HG03139 (cell line): ENCODE results near the gene PDE6B.
"Not testable (repeated sequence)": the region's sequence is repeated elsewhere in the genome, so short reads cannot be mapped to it uniquely, and the experiment has no call there.

ENCODE experiments used
- ATAC-seq: cut with Tn5 transposase; IDR thresholded peaks from one replicate; pipeline ENCODE4 v1.9.1; 2021; ENCODE audit not compliant: unreplicated experiment

Gene PDE6B

DNA sequence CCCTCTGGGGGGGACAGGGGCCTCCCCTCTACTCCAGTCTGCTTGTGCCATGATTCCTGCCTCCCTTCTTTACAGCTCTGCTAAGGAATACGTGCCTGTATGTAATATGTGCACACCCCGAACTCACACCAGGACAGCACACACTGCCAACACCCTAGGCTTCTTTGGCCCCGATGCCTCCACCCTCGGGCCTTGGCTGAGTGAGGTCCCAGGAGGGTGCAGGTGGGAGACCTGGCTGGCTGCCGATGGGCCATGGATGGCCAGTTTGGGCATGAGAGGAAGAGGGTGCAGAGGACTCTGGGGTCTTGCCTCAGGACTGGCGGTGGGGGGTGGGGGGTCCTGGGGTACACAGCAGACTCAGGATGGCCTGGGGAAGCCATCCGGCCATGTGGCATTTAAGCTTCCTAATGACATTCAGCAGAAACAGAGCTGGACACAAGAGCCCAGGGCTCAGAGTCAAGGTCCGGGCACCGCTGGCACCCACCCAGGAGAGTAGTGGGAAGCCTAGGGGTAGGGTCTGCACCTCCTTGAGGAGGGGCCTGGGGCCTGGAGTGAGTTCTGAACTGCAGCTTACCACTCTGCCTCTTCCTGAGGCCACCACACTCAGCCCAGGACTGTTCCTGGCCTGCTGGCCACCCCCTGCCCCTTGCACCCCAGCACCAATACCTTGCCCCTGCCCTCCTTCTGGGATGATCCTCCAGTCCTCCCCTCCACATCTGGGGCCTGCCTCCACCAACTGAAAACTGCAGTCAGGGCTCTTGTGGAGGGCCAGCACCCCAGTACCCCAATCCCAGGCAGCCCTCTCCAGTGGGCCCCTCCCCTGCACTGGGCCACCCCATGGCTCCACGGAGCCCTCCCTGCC, 78.2 kb downstream of the PDE6B start:
- no peak for ATAC-seq

DNA sequence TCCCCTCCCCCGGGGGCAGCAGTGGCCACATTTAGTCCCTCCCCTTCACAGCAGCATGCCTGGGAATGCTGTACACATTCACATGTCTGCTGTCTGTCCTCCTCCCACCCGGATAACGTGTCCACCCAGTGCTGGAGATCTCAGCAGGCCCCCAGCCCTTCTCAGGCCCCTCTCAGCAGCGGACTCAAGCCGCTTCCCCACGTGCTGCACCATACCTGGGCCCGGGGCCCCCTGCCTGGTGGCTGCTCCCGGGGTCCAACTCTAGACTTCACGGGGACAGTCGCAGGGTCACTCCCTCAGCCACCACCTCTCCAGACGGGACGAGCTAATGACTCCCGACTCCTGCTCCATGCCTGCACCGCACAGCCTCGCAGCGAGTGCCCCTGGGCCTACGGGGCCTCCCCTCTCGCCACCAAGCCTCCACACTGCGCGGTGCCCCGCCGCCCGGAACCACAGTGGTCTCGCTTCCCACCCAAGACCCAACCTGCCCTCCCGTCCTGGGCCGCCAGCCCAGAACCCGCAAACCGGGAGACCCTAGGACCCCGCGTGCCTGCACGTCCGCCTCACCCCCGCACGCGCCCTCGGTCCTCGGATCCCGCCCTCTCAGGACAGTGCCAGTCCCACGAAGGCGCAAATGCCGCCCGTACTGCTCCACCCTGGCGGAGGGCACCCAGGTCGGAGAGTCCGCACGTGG, 79.0 kb downstream of the PDE6B start:
- no peak for ATAC-seq

DNA sequence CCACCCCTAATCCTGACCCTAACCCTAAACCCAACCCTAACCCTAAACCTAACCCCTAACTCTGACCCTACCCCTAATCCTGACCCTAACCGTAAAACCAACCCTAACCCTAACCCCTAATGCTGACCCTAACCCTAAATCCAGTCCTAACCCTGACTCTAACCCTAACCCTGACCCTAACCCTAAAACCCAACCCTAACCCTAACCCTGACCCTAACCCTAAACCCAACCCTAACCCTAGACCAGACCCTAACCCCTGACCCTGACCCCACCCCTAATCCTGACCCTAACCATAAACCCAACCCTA, 79.6 kb downstream of the PDE6B start:
- ATAC-seq: no peak

DNA sequence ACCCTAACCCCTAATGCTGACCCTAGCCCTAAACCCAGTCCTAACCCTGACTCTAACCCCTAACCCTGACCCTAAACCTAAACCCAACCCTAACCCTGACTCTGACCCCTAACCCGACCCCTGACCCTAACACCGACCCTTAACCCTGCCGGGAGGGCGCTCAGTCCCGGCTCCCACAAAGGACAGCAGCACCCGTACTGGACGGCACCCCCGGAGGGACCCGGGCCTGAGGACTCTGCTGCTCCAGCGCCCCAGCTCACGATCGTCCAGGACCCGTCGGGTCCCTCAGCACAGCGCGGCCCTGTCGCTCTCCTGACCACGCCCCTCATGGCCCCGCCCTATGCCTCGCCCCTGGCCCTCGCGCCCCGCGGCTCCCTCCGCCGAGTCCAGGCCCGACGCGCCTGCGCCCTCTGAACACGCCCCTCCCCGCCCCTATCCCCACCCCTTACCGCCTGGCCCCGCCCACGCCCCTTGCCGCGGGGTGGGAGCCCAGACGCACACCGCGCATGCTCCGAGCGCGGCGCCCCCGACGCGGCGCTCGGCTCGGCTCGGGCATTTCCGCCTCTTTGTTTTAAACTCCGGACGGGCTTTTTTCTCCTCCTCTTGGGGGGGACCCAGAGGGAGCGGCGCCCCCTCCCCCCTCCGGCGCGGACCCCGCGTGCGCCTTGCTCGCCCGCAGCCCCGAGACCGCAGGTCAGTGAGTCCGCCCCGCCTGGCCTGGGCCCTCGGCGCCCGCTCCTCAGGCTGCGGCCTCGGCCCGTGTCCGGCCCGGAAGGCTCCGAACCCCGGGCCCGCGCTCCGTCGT, 80.1 kb downstream of the PDE6B start, which contains the start of gene PCGF3:
Gene PCGF3 (plus strand): TSS at position 555 of the 805 bp plus-strand sequence. CDS start 27,849 bp downstream, outside the sequence.
- peak; percentile 90 for ATAC-seq

DNA sequence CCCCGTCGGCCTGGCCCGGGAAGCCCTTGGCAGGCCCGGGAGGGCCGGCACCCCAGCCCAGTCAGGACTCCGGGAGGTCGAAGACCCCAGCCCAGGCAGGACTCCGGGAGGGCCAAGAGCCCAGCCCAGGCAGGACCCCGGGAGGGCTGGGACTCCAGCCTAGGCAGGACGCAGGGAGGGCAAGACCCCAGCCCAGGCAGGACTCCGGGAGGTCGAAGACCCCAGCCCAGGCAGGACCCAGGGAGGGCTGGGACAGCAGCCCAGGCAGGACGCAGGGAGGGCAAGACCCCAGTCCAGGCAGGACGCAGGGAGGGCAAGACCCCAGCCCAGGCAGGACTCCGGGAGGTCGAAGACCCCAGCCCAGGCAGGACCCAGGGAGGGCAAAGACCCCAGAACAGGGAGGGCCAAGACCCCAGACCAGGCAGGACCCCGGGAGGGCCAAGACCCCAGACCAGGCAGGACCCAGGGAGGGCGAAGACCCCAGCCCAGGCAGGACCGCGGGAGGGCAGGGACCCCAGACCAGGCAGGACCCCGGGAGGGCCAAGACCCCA, 80.8 kb downstream of the PDE6B start:
- ATAC-seq: not testable (repeated sequence)

DNA sequence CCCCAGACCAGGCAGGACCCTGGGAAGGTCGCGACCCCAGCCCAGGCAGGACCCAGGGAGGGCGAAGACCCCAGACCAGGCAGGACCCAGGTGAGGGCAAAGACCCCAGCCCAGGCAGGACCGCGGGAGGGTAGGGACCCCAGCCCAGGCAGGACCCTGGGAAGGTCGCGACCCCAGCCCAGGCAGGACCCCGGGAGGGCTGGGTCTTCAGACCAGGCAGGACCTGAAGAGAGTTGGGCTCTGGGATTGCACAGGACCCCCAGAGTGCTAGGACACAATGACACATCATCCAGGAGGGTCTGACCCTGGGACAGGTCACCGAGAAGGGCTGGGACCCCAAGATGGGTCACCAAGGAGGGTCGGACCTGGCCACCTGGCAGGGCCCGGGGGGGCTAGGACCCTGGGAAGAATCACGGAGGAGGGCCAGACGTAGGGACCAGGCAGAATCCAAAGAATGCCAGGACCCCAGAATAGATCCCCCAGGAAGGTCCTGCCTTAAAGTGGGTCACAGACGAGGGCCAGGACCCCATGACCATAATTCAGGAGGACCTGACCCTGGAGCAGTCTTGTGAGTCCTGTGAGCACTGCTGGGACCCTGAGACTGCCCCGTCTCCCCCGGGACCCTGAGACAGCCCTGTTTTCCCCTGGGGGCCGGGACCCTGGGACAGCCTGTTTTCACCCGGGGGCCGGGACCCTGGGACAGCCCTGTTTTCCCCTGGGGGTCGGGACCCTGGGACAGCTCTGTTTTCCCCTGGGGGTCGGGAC, 81.6 kb downstream of the PDE6B start:
- ATAC-seq: no peak

DNA sequence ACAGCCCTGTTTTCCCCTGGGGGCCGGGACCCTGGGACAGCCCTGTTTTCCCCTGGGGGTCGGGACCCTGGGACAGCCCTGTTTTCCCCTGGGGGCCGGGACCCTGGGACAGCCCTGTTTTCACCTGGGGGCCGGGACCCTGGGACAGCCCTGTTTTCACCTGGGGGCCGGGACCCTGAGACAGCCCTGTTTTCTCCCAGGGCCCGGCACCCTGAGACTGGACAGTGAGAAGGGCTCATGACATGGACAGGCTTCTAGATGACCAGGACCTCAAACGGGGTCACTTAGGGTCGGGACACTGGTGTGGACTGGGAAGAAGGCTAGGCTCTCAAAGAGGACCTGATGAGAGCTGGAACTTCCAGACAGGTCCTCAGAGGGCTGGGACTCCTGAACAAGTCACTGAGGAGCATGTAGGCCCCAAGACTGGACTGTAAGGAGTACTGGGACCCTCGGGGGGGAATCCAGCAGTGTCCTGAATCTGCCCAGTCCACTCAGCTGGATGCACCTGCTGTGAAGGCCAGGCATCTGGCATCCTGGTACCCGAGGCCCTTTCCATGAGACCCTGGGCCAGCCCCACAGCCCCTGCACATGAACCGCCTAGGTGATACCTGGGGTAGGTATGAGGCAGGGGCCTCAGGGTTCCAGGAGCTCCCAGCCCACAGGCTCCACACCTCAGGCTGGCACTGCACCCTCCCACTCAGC, 82.7 kb downstream of the PDE6B start:
- no peak for ATAC-seq

DNA sequence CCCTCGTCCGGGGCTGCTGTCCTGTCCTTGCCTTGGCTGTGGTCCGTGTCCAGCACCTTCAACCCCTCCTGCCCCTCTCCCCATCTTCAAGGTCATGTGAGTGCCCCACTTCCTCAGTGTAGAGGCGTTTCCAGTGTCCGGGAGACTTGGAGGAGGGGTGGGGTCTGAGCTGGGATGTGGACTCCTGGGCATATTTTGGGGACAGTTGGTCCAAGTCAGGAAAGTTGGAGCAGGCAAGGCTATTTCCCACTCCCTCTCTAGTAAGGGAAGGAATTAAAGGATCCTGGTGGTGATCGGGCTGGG, 83.2 kb downstream of the PDE6B start:
- no peak for ATAC-seq

DNA sequence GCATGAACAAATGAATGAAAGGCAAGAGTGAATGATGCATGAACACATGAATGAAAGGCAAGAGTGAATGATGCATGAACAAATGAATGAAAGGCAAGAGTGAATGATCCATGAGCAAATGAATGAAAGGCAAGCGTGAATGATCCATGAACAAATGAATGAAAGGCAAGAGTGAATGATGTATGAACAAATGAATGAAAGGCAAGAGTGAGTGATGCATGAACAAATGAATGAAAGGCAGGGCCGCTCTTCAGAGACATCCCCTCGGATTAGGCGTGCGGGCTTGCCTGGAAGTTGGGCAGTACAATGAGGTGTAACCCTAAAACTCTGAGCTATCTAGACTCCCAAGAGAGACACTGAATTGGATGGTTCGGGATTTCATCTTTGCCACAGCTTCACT, 84.0 kb downstream of the PDE6B start:
- no peak for ATAC-seq

DNA sequence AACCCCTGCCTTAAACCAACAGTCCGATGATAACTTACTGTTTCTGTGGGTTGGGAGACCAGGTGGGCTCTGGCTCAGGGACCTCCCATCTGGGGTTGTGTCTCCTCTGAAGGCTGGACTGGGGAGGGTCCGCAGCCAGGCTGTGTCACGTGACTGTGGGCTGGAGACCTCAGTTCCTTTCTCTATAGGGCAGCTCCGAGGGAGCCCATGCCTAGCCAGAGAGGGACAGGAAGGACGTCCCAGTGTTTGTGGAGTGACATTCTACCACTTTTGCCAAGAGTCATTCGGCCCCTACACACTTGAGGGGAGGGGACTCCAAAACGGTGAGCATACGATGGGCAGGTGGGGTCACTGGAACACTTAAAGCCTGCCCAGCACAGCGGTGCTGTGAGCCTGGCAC, 84.7 kb downstream of the PDE6B start:
- no peak for ATAC-seq

DNA sequence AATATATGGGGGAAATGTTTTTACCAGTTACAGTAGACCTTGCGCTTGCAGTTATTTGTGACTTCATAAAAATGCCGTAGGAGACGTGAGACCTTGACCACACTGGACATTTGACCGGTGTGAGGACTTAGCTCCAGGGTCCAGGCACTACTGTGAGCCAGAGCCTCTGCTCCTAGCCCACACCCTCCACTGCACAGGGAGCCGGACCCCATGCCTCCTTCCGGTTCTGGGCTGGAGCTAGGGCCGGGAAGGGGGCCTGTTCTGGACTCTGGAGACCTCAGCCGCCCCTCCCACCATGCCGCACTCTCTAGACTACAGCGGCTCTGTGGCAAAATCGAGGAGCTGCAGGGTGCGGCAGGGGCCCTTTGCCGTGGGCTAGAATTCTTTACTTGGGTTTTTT, 85.5 kb downstream of the PDE6B start:
- ATAC-seq: no peak

DNA sequence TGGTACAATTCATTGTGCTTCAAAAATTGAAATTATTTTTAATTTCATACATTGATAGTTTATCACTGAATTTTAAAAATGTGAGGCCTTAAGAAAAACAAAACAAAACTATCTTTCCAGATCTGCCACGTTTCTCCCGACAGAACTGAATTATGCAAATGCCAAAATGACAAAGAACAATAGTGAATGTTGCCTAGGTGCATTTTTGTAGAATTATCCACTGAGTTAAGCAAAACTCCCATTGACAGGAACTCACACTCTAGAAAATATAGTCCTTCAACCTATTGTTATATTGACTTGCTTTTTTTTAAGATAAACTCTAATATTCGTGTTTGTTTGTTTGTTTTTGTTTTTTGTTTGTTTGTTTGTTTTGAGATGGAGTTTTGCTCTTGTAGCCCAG, 86.7 kb downstream of the PDE6B start:
- no peak for ATAC-seq

DNA sequence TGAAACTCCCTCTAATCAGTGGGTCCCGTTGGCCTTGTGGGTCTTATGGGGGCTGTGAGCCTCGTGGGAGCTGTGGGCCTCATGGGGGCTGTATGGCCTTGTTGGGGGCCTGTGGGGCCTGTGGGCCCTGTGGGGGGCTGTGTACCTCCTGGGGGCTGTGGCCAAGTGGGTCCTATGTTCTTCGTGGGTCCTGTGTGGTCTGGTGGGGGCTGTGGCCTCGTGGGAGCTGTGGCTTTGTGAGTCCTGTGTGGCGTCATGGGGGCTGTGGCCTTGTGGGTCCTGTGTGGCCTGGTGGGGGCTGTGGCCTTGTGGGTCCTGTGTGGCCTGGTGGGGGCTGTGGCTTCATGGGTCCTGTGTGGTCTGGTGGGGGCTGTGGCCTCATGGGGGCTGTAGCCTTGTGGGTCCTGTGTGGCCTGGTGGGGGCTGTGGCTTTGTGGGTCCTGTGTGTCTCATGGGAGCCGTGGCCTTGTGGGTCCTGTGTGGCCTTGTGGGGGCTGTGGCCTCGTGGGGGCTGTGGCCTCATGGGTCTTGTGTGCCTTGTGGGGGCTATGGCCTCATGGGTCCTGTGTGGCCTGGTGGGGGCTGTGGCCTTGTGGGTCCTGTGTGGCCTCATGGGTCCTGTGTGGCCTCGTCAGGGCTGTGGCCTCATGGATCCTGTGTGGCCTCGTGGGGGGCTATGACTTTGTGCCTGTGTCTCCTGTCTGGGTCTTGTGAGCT, 87.7 kb downstream of the PDE6B start:
- no peak for ATAC-seq

DNA sequence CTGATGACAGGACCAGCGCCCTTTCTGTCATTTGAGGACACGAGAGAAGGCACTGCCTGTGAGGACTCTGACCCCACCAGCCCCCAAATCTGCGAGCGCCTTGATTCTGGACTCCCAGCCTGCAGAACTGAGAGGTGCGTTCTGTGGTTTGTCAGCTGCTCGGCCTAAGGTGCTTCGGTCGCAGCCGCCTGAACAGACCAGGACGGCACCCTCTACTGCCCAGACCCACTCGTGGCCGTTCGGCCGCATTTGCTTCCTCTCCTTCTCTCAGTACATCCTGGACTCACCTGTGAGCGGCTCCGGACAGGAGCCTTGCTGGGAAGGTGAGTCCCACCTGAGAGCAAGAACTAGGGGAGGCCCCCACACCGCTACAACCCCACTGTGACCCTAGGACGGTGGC, 88.7 kb downstream of the PDE6B start:
- ATAC-seq: no peak

DNA sequence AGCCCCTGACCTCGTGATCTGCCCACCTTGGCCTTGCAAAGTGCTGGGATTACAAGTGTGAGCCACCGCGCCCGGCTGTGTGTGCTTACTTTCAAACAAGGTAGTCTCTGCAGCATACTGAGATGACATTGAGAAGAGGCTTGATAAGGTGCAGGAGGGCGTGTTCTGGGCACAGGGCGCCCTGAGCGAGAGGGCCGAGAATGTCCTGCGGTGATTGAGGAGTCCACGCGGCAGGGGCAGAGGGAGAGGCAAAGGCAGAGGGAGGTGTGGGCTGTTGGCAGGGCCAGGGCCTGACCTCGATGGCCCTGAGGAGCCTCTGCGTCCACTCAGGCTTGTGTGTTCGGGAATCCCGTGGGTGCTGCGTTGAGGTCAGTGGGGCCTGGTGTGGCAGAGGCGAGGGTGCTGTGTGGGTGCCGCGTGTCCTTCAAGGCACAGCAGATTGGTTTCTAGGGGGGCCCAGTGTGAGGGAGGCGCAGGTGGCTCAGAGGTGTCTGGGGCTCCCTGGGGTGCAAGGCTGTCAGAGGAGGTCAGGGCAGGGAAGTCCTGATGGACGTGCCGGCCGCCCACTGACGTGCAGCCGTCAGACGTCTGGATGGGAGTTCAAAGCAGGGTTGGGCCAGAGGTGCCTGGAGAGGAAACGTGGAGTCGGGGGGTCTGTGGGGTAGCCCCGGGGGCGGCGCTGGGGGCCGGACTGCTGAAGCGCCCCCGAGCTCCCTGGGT, 92.4 kb downstream of the PDE6B start:
- ATAC-seq: no peak

DNA sequence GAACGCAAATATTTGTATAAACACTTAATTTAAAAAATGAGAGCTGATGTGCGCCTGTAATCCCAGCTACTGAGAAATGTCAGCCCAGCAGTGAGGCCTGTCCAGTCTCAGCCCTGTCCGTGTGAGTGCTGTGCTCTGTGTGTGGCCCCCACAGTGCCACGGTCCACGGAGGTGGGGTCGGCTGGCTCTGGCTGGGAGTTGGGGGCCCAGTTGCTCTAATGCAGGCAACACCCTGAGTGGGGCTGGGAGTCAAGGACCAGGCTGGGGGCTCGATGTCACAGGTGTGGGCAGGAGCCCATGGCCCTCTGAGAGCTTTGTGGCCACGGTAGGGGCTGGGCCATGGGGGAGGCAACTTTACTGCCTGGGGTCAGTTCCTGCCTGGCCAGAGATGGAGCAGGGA, 93.1 kb downstream of the PDE6B start:
- ATAC-seq: no peak
